GM18511 (cell line): ENCODE data around the gene NOX4.

Experiments used
- ATAC-seq: cut with Tn5 transposase; IDR thresholded peaks from one replicate; pipeline ENCODE4 v1.9.1; 2021; ENCODE audit warnings: mild to moderate bottlenecking, moderate library complexity; ENCODE audit not compliant: unreplicated experiment

The NOX4 gene

GRCh38 chr11:89490981-89491690 lies at the start of gene NOX4:
Gene NOX4 (minus strand): TSS chr11:89491375. CDS start chr11:89491246, 129 bp downstream.
- ATAC-seq = no peak

GRCh38 chr11:89540826-89541225 lies 49.7 kb upstream of the NOX4 start:
- no peak for ATAC-seq

- ATAC-seq = no peak
These were observed 46.8 kb upstream of the NOX4 start for GRCh38 chr11:89537936-89538335.

DNA sequence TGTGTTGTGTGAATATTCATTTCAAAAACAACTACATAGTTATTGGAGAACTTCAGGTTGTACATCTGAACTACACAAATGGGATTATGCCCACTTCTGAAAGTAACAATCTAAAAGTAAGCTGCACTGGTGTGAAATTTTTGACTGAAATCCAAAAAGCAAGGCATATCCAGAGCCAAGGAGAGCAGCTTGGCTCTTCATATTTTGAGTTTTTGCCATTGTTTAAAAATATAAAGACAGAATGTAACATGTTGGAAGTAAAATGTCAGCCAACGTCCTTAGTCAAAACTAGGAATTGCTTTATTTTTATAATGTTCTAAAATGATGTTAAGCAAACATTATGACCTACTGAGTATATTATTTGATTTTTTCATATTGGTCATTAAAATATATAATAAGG lies 45.8 kb upstream of the NOX4 start:
- ATAC-seq = no peak

DNA sequence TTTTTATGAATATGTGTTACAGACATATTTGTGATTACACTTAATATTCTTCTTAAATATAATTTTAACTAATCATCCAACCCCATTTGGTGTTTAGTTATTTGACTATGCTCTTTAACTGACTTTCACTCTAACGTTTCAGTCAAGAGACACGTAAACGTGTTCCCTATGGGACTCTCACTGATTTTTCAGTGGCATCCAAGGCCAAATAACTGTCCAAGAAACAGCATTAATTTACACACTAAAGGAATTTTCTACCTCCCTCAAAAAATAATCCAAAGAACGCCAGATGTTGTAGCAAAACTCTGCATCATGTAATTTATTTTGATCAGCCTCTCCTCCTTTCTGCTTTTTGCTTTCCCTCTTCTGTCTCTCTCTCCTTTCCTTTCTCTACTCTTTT lies 44.0 kb upstream of the NOX4 start:
- ATAC-seq = no peak

GRCh38 chr11:89529626-89530380 lies 38.6 kb upstream of the NOX4 start:
- no peak for ATAC-seq

- ATAC-seq = no peak
These were observed 30.6 kb upstream of the NOX4 start for GRCh38 chr11:89521792-89522191.

DNA sequence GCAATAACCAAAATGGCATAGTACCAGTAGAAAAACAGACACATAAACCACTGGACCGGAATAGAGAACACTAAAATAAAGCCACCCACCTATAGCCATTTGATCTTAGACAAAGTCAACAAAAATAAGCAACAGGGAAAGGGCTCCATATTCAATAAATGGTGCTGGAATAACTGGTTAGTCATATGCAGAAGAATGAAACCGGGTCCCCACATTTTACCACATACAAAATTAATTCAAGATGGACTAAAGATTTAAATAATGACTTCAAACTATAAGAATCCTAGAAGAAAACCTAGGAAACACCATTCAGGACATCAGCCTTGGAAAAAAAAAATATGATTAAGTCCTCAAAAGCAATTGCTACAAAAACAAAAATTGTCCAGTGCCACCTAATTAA lies 30.1 kb upstream of the NOX4 start:
- no peak for ATAC-seq

- ATAC-seq = no peak
These were observed 25.3 kb upstream of the NOX4 start for GRCh38 chr11:89516496-89516895.

GRCh38 chr11:89508544-89508943 lies 17.4 kb upstream of the NOX4 start:
- ATAC-seq = no peak

DNA sequence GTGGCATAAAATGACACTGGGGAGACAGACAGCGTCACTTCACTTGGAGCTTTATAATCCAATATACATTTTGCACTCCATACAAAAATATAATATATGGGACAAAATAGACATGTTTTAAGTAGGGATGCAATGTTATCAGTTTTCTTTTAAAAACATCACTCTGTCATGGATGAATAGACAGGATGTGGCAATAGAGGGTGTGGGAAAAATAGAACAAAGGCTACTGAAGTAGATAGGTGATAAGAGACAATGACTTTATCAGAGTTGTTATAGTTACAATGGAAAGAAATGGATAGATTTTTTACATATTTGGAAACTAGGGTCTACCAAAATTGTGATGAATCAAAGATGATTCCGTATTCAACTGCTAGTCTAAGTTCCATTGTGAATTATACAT lies 13.1 kb upstream of the NOX4 start:
- ATAC-seq = no peak

DNA sequence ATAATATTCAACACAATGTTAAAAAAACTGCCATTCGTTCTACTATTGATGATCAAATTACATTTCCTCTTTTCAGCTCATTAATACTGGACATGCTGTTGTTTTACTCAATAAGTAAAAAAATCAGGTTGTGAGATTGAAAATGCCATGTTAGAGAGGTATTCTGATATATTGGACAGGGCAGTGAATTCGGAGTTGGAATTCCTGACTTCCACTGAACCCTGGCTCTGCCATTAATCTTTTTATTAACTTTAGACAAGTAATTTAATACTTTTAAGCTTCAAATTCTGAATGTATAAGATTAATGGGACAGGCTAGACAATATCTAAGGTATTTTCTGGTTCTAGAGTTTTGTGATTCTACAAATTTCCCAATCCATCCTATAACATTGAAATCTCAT lies 12.2 kb upstream of the NOX4 start:
- no peak for ATAC-seq

DNA sequence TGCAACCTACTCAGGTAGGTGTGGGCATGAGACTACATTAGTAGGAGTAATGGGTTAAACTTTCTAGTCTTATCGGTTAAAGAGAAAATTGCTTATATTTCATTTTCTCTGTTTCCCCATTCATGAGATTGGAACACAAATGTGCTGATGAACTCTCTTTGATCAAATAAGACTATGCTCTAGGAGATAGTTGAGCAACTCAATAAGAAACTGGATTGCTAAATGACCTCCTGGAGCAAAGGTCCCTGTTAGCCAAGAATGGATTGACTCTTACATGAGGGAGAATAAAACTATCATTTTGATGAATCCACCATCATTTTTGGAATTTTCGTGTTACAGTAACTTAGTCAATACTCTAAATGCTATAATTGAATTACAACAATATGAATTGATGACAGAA lies 11.1 kb upstream of the NOX4 start:
- no peak for ATAC-seq

- ATAC-seq = no peak
These were observed 9.2 kb upstream of the NOX4 start for GRCh38 chr11:89500336-89500735.

GRCh38 chr11:89498845-89499448 lies 7.8 kb upstream of the NOX4 start:
- no peak for ATAC-seq

GRCh38 chr11:89495951-89496350 lies 4.8 kb upstream of the NOX4 start:
- no peak for ATAC-seq

DNA sequence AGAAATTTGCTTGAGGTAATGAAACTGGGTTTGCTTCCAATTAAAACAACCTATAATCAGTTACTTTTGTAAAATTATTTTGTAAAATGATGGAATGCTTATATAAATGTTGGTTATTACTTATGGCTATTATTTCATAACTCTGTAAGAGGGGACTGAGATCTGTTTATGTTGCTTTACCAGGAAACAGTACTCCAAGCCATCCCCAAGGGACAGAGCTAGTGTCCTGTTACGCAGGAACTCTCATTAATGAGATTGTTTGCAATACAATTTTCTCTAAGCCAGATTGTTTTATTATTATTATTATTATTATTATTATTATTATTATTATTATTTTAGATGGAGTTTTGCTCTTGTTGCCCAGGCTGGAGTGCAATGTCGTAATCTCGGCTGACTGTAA lies 2.3 kb upstream of the NOX4 start:
- no peak for ATAC-seq

- ATAC-seq = no peak
These were observed 584 bp downstream of the NOX4 start for GRCh38 chr11:89490602-89490980.

DNA sequence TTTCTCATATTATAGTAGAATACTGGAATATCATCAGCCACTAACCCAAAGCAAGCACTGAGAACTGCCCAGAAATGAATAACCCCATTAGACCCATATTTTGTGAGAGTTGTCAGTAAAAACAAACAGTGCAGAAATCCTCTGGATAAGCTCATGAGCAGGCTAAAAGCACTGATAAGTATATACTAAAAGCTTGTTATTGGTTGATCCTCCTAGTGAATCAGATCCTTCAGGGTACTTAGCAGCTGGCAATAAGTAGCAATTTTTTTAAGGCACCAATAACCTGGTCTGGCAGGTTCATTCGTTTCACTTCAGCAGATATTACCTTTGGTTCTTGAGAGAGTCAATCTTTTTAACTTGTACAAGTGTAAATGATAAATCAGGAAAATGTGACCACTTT lies 1.2 kb downstream of the NOX4 start:
- no peak for ATAC-seq

- ATAC-seq = no peak
These were observed 4.2 kb downstream of the NOX4 start for GRCh38 chr11:89487016-89487415.

DNA sequence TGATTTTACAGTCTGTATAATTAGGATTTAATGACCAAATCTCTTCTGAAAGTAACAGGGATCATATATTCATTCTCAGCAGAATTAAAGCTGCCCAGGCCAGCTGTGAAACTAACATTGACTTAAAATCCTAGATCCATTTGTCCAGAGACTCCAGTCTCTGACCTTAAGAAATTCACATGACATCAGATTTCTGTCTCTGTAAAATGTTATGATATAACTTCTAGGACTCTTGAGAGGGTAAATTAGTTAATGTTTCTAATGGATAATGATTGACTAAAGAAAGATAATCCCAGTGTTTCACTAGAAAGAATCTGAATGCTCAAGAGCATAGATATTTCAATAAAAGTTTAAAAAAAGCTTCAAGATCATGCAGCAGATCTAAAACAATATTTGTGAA lies 6.3 kb downstream of the NOX4 start:
- no peak for ATAC-seq

DNA sequence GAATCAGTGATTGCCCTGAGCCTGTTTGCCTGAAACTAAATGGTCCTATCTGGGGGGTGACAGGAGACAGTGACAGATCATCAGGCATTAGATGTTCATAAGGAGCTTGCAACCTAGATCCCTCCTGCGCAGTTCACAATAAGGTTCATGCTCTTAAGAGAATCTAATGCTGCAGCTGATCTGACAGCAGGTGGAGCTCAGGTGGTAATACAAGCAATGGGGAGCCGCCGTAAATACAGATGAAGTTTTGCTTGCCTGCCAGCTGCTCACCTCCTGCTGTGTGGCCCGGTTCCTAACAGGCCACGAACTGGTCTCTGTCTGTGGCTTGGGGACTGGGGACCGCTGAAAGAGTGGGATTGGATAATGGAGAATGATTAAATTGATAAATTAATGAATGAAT lies 14.0 kb downstream of the NOX4 start:
- no peak for ATAC-seq
